ENCODE data around the gene PBX3.
A peak's percentile ranks its signal among the peaks of the same experiment; 100 is the strongest.

Gene PBX3

GRCh38 chr9:125782718-125783117, 35.5 kb downstream of the PBX3 start:
- TF ChIP-seq CTCF (IDR thresholded peaks at IDR 0.05; ENCODE audit: low read depth, low read length) = no peak
- no peak for DNase-seq (ENCODE audit: extremely low read depth, low read depth)

GRCh38 chr9:125784286-125785049, 37.3 kb downstream of the PBX3 start:
- peak; percentile 22 for DNase-seq (ENCODE audit: extremely low read depth, low read depth)
- no peak for TF ChIP-seq CTCF (IDR thresholded peaks at IDR 0.05; ENCODE audit: low read depth, low read length)

GRCh38 chr9:125785248-125785751, 38.1 kb downstream of the PBX3 start:
- no peak for TF ChIP-seq CTCF (IDR thresholded peaks at IDR 0.05; ENCODE audit: low read depth, low read length)

GRCh38 chr9:125787715-125788114, 40.5 kb downstream of the PBX3 start:
- no peak for DNase-seq (ENCODE audit: extremely low read depth, low read depth)
- TF ChIP-seq CTCF (IDR thresholded peaks at IDR 0.05; ENCODE audit: low read depth, low read length) = no peak

More at GRCh38 chr9:125785248-125785751, 38.1 kb downstream of the PBX3 start:
- DNase-seq (ENCODE audit: extremely low read depth, low read depth) = no peak

- DNase-seq (ENCODE audit: extremely low read depth, low read depth) = no peak
- TF ChIP-seq CTCF (IDR thresholded peaks at IDR 0.05; ENCODE audit: low read depth, low read length) = no peak
Observed at GRCh38 chr9:125789196-125789595, 42.0 kb downstream of the PBX3 start.

GRCh38 chr9:125794708-125795107, 47.5 kb downstream of the PBX3 start:
- TF ChIP-seq CTCF (IDR thresholded peaks at IDR 0.05; ENCODE audit: low read depth, low read length) = no peak
- DNase-seq (ENCODE audit: extremely low read depth, low read depth) = no peak

GRCh38 chr9:125795970-125796596, 48.9 kb downstream of the PBX3 start:
- no peak for TF ChIP-seq CTCF (IDR thresholded peaks at IDR 0.05; ENCODE audit: low read depth, low read length)
- no peak for DNase-seq (ENCODE audit: extremely low read depth, low read depth)
